Spleen (tissue), 11 donors: ENCODE results near the gene METAP1D. TPM values are rescaled to one million over a fixed set of nuclear protein-coding genes. Genes with fewer than 3 reads are reported as not detected.

Source experiments
- DNase-seq: peaks from one replicate; pipeline ENCODE4 v3.0.0-alpha.2; 2020
- H3K27ac ChIP-seq, 8 donors: fragments of 200-600 bp; sonication (generic) in 7 of 8; 1 replicate in 4 of 8; 2 replicates in 4 of 8; pipeline versions ENCODE4 v1.5.0 to v1.8.0; 2016 to 2021; ENCODE audit warnings: inconsistent platforms in 4 of 8, mild to moderate bottlenecking in 4 of 8, moderate library complexity in 1 of 8
- H3K27me3 ChIP-seq, 7 donors: fragments of 200-600 bp; sonication (generic) in 6 of 7; replicated peaks in 1 of 7; 1 replicate in 4 of 7; 2 replicates in 3 of 7; pipeline versions ENCODE4 v1.5.0 to v1.8.0; 2016 to 2021; ENCODE audit warnings: inconsistent platforms in 3 of 7, mild to moderate bottlenecking in 1 of 7
- H3K36me3 ChIP-seq, 6 donors: fragments of 200-600 bp; sonication (generic) in 5 of 6; 1 replicate in 4 of 6; 2 replicates in 2 of 6; pipeline versions ENCODE4 v1.5.0 to v1.8.0; 2016 to 2021; ENCODE audit warnings: inconsistent platforms in 2 of 6
- H3K4me1 ChIP-seq, 6 donors: fragments of 200-600 bp; sonication (generic) in 5 of 6; 1 replicate in 3 of 6; 2 replicates in 3 of 6; pipeline versions ENCODE4 v1.5.0 to v1.8.0; 2016 to 2021; ENCODE audit warnings: inconsistent platforms in 3 of 6
- H3K4me3 ChIP-seq, 8 donors: fragments of 200-600 bp; sonication (generic) in 7 of 8; 1 replicate in 4 of 8; 2 replicates in 4 of 8; pipeline versions ENCODE4 v1.5.0 to v1.8.0; 2016 to 2021; ENCODE audit warnings: inconsistent platforms in 4 of 8, mild to moderate bottlenecking in 4 of 8, moderate library complexity in 2 of 8
- H3K9me3 ChIP-seq, 8 donors: fragments of 200-600 bp; sonication (generic) in 7 of 8; 1 replicate in 4 of 8; 2 replicates in 4 of 8; pipeline versions ENCODE4 v1.5.0 to v1.8.0; 2016 to 2021; ENCODE audit warnings: inconsistent platforms in 4 of 8
- CTCF ChIP-seq, 11 experiments: fragments of 200-600 bp in 7 of 11; fragments of 450-650 bp in 4 of 11; sonication (generic) in 4 of 11; IDR thresholded peaks in 8 of 11; conservative IDR thresholded peaks in 3 of 11; 1 replicate in 7 of 11; 2 replicates in 4 of 11; pipeline versions ENCODE4 v1.4.0 to v1.8.0; 2016 to 2021; ENCODE audit warnings: antibody characterized with exemption in 11 of 11, inconsistent platforms in 4 of 11, mild to moderate bottlenecking in 1 of 11
- POLR2A ChIP-seq, 3 donors: fragments of 450-650 bp; IDR thresholded peaks; one replicate each; pipeline ENCODE4 v1.5.1; 2017; ENCODE audit warnings: antibody characterized with exemption in 3 of 3, mild to moderate bottlenecking in 1 of 3
- POLR2AphosphoS5 ChIP-seq, 3 donors: sonication (generic); formaldehyde crosslinking; IDR thresholded peaks; one replicate each; pipeline ENCODE4 v1.5.1; 2017; ENCODE audit warnings: antibody characterized with exemption in 3 of 3
- WGBS, 5 donors: extraction: QIAGEN DNeasy Blood & Tissue Kit in 3 of 5; methylation state at CpG; one replicate each; pipeline versions ENCODE4 v1.1.5 to v1.1.7; 2013 to 2018; 5-methylcytosine and 5-hydroxymethylcytosine counted together
- intact Hi-C: fragments of 100-400 bp; cut with DNase I; formaldehyde crosslinking; loops from one replicate; pipeline ENCODE4 v1.15.0; 2023; ENCODE audit warnings: low total_unique reads
- polyA plus RNA-seq, 3 donors: library from polyadenylated mRNA; stranded (reverse); fragments of 200-250 nt; gene quantifications; one replicate each; pipeline ENCODE4 v1.2.1, GENCODE V29; 2013
- total RNA-seq, 7 donors: library from RNA; depleted of rRNA in 3 of 7; stranded (reverse); fragments of >200 nt in 3 of 7; fragmentation: NEBNext Ultra II Directional in 4 of 7; extraction: Animal tissue kit (Norgen Biotek cat#: 25700) in 4 of 7; gene quantifications; one replicate each; pipeline versions ENCODE4 v1.1.0 to v1.2.1, GENCODE V29; 2016 to 2021
- donor health status: healthy with polysubstance abuse.
- donor health status: DM: no; HTN: no; CAD: no; lungs with moderate emphysema.
- donor health status: DM: no; HTN: no; CAD: no.
- donor health status: Bipolar disorder and iron deficiency.
- donor health status: healthy.
- donor health status: DM: no; HTN: no; CAD: no.
- donor health status: DM: yes; HTN: yes; CAD: no.

Gene METAP1D
- total and polyA plus RNA-seq, 10 donors, result 4.9 to 11.9 (median 8.0) TPM

- H3K36me3 ChIP-seq, result no peaks in the 10 kb centered on the region
- no peak overlapping the region for H3K27ac ChIP-seq
- peak overlapping the region in 1 of 8 donors; percentile 80 for H3K4me3 ChIP-seq
- TF ChIP-seq CTCF (IDR thresholded peaks at IDR 0.05 in 8 of 11, conservative IDR thresholded peaks at IDR 0.05 in 3 of 11), result no peak
- TF ChIP-seq POLR2A (IDR thresholded peaks at IDR 0.05), result no peak
- TF ChIP-seq POLR2AphosphoS5 (IDR thresholded peaks at IDR 0.05), result no peak
- WGBS, 5 donors, result 2 to 6% (median 5%) methylated on average over 30 to 72 of the region's 72 CpGs
- intact Hi-C loops, result loop anchor here (10.0 kb wide), 3 partner anchors 286 to 1126 kb away; no protein-coding TSS in a partner anchor
- H3K4me1 ChIP-seq, result peaks cover 56 to 94% (median 76%) of the 10 kb centered on the region in 6 donors
- H3K9me3 ChIP-seq, result no peaks in the 10 kb centered on the region
- peak; percentile 75 for DNase-seq
- peaks cover 46 to 100% (median 100%) of the 10 kb centered on the region in 7 donors for H3K27me3 ChIP-seq
These were observed 100.6 kb downstream of the METAP1D start for GRCh38 chr2:172100080-172100934.

- no peaks in the 10 kb centered on the region for H3K9me3 ChIP-seq
- H3K27me3 ChIP-seq, result peaks cover 44 to 100% (median 100%) of the 10 kb centered on the region in 7 donors
- H3K4me1 ChIP-seq, result peaks cover 55 to 94% (median 73%) of the 10 kb centered on the region in 6 donors
- H3K4me3 ChIP-seq, result peak overlapping the region in 6 of 8 donors; percentile 48 to 80 (median 65)
- WGBS, 5 donors, result 5 to 12% (median 7%) methylated on average over 52 to 54 of the region's 54 CpGs
- TF ChIP-seq CTCF (IDR thresholded peaks at IDR 0.05 in 8 of 11, conservative IDR thresholded peaks at IDR 0.05 in 3 of 11) (no peak), POLR2A (IDR thresholded peaks at IDR 0.05) (no peak), POLR2AphosphoS5 (IDR thresholded peaks at IDR 0.05) (no peak)
- no peaks in the 10 kb centered on the region for H3K36me3 ChIP-seq
- H3K27ac ChIP-seq, result no peak overlapping the region
- DNase-seq, result no peak
- intact Hi-C loops, result loop anchor here (10.0 kb wide), 3 partner anchors 286 to 1126 kb away; no protein-coding TSS in a partner anchor
These were observed 101.4 kb downstream of the METAP1D start for GRCh38 chr2:172100935-172101820.

- intact Hi-C loops, result loop anchor here (10.0 kb wide), 3 partner anchors 287 to 1127 kb away; no protein-coding TSS in a partner anchor
- H3K4me1 ChIP-seq, result peaks cover 52 to 94% (median 72%) of the 10 kb centered on the region in 6 donors
- H3K27ac ChIP-seq, result no peak overlapping the region
- H3K36me3 ChIP-seq, result no peaks in the 10 kb centered on the region
- H3K27me3 ChIP-seq, result peaks cover 40 to 100% (median 100%) of the 10 kb centered on the region in 7 donors
- no peaks in the 10 kb centered on the region for H3K9me3 ChIP-seq
- WGBS, 5 donors, result 2 to 10% (median 3%) methylated on average over 16 to 36 of the region's 36 CpGs
- peak; percentile 79 for DNase-seq
- H3K4me3 ChIP-seq, result peak overlapping the region; percentile 44 to 80 (median 65)
- TF ChIP-seq POLR2AphosphoS5 (IDR thresholded peaks at IDR 0.05) (no peak), CTCF (IDR thresholded peaks at IDR 0.05 in 8 of 11, conservative IDR thresholded peaks at IDR 0.05 in 3 of 11) (no peak), POLR2A (IDR thresholded peaks at IDR 0.05) (no peak)
These were observed 102.2 kb downstream of the METAP1D start for GRCh38 chr2:172101821-172102390.
